Posterior vena cava (tissue), 2 donors: ENCODE data around the gene FAM222B. TPM values are rescaled to one million over a fixed set of nuclear protein-coding genes. Genes with fewer than 3 reads are reported as not detected.
"Not testable (repeated sequence)": the region's sequence is repeated elsewhere in the genome, so short reads cannot be mapped to it uniquely, and the experiment has no call there.

Experiments
- DNase-seq: peaks from one replicate; pipeline ENCODE4 v3.0.0-alpha.2; 2020; ENCODE audit warnings: low spot score
- intact Hi-C, 2 donors: fragments of 100-400 bp; cut with DNase I; formaldehyde crosslinking; loops; one replicate each; pipeline versions ENCODE4 v1.14.1 to v1.14.2; 2022 to 2023
- total RNA-seq, 2 donors: library from RNA; stranded (reverse); fragmentation: NEBNext Ultra II Directional; extraction: Animal tissue kit (Norgen Biotek cat#: 25700); gene quantifications; one replicate each; pipeline ENCODE4 v1.2.1, GENCODE V29; 2021
- donor health status: DM: yes; HTN: yes; CAD: no.
- donor health status: DM: yes; HTN: yes; CAD: no.

FAM222B gene
- total RNA-seq, 2 donors from 2014 or later, result 13.8 to 19.2 TPM

GRCh38 chr17:28877150-28877711 lies 34.6 kb upstream of the FAM222B start:
- DNase-seq, intact Hi-C loops: not testable (repeated sequence)

DNA sequence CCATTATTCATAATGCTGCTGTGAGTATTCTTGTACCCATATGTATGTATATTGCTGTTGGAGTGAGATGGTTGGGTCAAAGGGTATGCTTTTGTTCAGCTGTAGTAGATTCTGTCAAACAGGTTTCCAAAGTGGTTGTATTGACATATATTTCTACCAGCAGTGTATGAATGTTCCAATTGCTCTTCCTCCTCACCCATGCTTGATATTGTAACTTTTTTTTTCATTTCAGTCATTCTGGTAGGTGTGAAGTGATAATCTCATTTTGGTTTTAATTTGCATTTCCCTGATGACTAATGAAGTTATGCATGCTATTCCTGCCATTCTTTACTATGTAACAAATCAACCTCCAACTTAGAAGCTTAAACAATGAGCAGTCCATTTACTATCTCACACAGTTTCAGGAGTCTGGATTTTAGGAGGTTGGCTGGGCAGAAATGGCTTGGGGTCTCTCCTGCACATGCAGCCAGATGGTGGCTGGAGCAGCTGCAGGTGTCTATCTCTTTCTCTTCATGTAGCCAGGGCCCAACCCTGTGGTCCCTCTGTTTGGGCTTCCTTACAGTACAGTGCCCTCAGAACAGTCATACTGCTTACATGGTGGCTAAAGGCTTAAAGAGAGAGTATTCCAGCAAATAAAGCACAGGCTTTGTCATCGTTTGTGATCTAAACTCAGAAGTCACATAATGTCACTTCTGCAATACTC lies 33.4 kb upstream of the FAM222B start:
- intact Hi-C loops, result no loop called here
- DNase-seq, result no peak

- intact Hi-C loops, result no loop called here
- DNase-seq, result no peak
These were observed 32.2 kb upstream of the FAM222B start for GRCh38 chr17:28874750-28875149.

GRCh38 chr17:28873839-28874238 lies 31.2 kb upstream of the FAM222B start:
- intact Hi-C loops, result no loop called here
- no peak for DNase-seq

DNA sequence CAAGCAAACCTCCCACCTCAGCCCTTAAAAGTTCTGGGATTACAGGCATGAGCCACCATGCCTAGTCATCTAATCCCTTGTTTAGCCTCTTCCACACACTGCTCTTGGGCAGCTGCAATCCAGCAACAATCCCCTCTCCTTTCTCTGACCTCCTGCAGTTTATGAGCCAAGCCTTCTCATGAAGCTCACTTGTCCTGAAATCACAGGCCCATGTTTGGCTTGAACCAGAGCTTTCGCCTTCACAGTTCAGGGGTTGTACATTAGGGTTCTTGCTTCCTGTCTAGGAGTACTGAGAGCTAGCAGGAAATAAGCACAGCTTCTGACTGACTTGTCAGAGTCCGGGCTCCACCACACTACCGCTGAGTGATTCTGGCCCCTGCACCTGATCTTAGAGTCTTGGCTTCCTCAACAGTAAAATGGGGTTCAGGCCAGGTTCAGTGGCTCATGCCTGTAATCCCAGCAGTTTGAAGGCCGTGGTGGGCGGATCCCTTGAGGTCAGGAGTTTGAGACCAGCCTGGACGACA lies 28.5 kb upstream of the FAM222B start:
- intact Hi-C loops, result no loop called here
- no peak for DNase-seq

- no peak for DNase-seq
- intact Hi-C loops, result no loop called here
These were observed 24.7 kb upstream of the FAM222B start for GRCh38 chr17:28867276-28867675.

DNA sequence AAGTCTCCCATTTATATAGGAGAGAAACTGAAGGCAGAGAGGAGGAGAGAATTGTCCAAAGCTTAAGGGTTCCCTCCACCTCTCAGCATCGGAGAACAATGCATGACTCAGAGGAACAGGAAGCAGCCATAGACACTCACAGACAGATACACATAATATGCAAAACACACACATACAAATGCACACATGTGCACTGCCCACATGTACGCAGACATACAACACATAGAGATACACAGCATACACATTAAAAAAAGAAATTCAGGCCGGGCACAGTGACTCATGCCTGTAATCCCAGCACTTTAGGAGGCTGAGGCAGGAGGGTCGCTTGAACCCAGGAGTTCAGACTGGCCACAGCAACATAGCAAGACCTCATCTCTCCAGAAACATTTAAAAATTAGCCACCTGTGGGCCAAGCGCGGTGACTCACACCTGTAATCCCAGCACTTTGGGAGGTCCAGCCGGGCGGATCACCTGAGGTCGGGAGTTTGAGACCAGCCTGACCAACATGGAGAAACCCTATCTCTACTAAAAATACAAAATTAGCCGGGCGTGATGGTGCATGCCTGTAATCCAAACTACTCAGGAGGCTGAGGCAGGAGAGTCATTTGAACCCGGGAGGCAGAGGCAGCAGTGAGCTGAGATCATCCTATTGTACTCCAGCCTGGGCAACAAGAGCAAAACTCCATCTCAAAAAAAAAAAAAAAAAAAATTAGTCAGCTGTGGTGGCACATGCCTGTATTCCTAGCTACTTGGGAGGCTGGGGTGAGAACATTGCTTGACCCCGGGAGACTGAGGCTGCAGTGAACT lies 23.6 kb upstream of the FAM222B start:
- intact Hi-C loops, result no loop called here
- no peak for DNase-seq

DNA sequence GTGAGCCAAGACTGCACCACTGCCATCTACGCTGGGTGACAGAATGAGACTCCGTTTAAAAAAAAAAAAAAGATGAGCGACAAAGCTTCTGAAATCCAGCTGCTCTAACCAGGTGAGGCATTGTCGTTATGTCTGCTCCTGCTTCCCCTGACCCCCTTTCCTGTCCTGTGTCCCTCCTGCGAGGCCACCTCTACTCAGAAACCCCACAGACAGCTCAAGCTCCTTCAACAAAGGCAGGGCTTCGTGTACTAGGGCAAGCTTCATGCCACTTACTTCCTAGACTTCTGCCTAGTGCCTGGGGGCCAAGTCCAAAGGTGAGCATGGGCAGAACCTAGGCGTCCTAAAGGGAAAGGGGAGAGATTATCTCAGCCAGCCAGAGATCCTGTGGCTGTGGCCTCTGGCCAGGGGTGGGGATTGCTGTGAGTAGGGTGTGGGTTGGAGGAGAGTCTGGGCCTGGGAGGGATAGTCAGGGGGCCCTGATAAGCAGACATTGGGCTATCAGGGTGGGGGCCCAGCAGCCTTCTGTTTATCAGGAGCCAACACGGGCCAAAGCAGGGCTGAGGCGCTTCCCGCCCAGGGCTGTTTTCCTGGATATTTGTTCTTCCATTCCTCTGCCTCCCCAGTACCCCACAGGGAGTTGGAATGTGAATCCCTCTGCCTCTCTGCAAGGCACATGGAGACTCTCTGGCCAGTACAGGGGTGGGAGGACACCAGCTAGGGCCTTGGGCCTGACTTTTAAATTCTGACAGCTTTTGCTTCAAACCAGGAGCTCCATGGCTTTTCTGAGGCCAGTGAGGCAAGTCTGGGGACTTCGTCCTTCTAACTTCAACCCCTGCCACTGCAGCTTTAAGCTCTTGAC lies 22.6 kb upstream of the FAM222B start:
- no peak for DNase-seq
- intact Hi-C loops, result no loop called here

- intact Hi-C loops, result no loop called here
- no peak for DNase-seq
These were observed 21.4 kb upstream of the FAM222B start for GRCh38 chr17:28863953-28864352.

DNA sequence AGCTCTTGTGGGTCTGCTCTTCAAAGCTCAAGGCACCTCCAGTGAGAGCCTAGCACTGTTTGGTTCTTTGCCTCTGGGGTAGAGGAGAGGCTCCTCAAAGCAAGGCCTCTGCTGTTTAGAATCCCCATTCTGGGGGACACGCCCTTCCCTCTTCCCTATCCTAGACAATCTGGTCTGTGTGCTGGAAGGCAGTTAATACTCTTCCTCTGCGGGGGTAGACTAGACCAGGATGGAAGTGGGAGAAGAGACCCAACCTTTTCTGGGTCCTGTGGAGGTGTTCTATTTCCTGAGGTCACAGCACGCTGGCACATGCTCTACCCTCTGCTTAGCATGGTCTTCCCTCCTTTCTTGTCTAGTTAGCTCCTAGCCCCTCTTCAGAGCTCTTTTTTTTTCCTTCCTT lies 20.0 kb upstream of the FAM222B start:
- no peak for DNase-seq
- intact Hi-C loops, result no loop called here

DNA sequence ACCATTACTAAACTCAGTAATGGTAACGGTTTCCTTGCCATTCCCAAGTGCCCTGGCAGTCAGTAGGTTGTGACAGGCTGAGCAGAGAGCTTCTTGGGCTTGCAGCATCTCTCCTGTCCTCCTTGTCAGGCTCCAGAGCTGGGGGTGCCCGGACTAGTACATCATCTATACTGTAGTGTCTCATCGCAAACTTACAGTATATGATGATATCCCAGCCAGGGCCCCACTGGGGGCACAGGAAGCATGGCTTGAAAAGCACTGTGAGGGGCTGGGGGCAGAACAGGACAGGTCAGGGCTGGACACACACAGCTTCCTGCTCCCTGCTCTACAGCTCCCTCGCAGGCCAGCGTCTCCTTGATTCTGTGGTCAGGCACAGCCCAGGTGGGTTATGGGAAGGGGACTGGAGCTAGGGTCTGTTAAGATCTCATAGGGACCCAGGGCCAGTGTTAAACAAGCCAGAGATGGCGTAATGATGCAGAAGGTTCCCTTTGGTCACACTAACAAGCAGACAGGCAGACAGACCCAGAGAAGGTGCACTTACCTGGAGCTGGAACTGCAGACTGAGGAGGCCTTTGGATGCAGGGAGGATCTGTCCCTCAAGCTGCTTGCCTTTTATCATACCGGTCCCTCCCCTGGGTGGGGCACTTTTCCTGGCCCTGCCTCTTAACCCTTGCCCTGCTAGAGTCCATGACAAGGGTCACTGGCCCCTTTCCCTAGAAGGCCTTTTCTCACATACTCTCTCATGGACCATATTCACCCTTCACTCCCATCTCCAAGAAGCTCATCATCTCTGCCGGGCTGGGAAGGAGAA lies 19.0 kb upstream of the FAM222B start:
- intact Hi-C loops, result no loop called here
- DNase-seq, result no peak

GRCh38 chr17:28860363-28860808 lies 17.8 kb upstream of the FAM222B start:
- no peak for DNase-seq
- intact Hi-C loops, result no loop called here

DNA sequence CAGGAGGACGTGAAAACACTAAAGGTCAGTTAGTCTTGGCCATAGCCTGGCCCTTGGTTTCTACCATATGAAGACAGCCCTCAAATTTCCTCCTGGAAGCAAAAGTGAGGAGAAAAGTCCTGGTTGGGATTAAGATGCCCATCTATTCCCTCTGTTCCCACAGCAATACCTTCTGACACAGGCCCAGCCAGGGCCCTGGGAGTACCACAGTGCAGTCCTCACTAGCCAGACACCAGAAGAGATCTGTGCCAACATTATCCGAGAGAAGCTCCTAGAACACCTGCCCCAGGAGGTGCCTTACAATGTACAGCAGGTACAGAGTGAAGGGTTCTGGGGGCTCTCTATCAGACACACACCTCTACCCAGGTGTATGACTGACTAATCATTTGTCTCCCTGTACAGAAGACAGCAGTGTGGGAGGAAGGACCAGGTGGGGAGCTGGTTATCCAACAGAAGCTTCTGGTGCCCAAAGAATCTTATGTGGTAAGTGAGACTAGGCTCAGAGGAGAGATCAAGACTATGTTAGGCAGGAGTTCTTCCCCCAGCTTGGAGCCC lies 16.3 kb upstream of the FAM222B start:
- DNase-seq, result no peak
- intact Hi-C loops, result no loop called here

DNA sequence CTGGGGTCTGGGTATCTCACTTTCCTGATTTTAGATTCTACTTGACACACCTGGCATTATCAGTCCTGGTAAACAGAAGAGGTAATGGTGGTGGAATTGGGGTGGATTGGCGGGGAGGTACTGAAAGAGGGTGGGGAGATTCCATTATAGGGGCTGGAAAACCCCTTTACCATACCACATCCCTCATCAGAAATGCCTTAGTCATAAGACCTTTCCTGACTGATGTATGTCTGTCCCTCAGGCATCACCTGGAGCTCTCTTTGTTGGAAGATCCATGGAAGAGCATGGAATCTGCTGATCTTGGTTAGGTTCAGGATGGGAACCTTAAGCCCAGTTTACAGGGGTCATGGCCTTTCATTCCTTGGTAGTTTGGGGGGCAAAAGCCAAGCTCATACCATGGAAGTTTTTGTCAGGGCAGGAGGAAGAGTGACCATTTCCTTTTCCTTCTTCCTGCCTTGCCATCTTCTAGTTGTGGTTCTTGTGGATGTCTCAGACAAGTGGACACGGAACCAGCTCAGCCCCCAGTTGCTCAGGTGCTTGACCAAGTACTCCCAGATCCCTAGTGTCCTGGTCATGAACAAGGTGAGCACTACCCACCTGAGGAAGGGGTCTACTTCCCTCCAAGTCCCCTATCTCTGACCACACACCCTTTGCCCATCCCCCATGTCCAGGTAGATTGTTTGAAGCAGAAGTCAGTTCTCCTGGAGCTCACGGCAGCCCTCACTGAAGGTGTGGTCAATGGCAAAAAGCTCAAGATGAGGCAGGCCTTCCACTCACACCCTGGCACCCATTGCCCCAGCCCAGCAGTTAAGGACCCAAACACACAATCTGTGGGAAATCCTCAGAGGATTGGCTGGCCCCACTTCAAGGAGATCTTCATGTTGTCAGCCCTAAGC lies 15.6 kb upstream of the FAM222B start:
- DNase-seq, result no peak
- intact Hi-C loops, result no loop called here

GRCh38 chr17:28856028-28856574 lies 13.5 kb upstream of the FAM222B start:
- intact Hi-C loops, result no loop called here

DNA sequence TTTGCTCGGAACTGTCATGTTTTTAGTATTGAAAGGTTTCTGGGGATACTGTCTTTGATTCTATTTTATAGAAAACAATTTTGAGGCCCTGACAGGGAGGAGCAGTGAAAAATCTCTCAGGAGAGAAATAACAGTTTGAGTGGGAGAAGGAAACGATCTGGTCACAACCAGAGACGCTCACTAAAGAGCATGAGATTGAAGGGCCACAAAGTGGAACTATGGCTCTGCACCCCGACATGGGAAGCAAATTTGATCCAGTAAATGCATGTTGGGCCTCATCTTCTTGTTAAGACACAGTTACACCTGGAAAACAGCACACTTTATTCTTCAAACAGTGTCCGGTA lies 12.7 kb upstream of the FAM222B start:
- intact Hi-C loops, result no loop called here

More at GRCh38 chr17:28856028-28856574, 13.5 kb upstream of the FAM222B start:
- no peak for DNase-seq

More for the DNA sequence above, 12.7 kb upstream of the FAM222B start:
- no peak for DNase-seq
